Endometrium (tissue), 2 donors: ENCODE data around the gene LCN9.
"Not testable (repeated sequence)": the region's sequence is repeated elsewhere in the genome, so short reads cannot be mapped to it uniquely, and the experiment has no call there.

Experiments
- FAIRE-seq: peaks from 2 replicates; lab custom pipeline; 2012; peaks lifted over from hg19 to GRCh38; lab: Jason Lieb, UNC
- donor health status: control.
- donor health status: control.

LCN9 gene

GRCh38 chr9:135671591-135672041 is 8.5 kb downstream of the LCN9 start:
- no peak for FAIRE-seq

- FAIRE-seq = not testable (repeated sequence)
Measured at GRCh38 chr9:135672786-135673185, 9.7 kb downstream of the LCN9 start.

GRCh38 chr9:135673941-135674340 is 10.8 kb downstream of the LCN9 start:
- FAIRE-seq = no peak

GRCh38 chr9:135674977-135675376 is 11.9 kb downstream of the LCN9 start:
- FAIRE-seq = no peak

- FAIRE-seq = no peak
Measured at GRCh38 chr9:135676891-135677290, 13.8 kb downstream of the LCN9 start.

- no peak for FAIRE-seq
Measured at GRCh38 chr9:135677641-135678168, 14.6 kb downstream of the LCN9 start.

- FAIRE-seq = no peak
Measured at GRCh38 chr9:135678236-135679017, 15.3 kb downstream of the LCN9 start.

GRCh38 chr9:135680056-135680455 is 16.9 kb downstream of the LCN9 start:
- no peak for FAIRE-seq

GRCh38 chr9:135681161-135681560 is 18.1 kb downstream of the LCN9 start:
- no peak for FAIRE-seq

GRCh38 chr9:135683401-135684034 is 20.4 kb downstream of the LCN9 start:
- no peak for FAIRE-seq

- no peak for FAIRE-seq
Measured at GRCh38 chr9:135684691-135685090, 21.6 kb downstream of the LCN9 start.

- no peak for FAIRE-seq
Measured at GRCh38 chr9:135687216-135687615, 24.1 kb downstream of the LCN9 start.

GRCh38 chr9:135689011-135689410 is 25.9 kb downstream of the LCN9 start:
- no peak for FAIRE-seq

GRCh38 chr9:135690836-135691570 is 27.9 kb downstream of the LCN9 start:
- FAIRE-seq = no peak

GRCh38 chr9:135692410-135692809 is 29.3 kb downstream of the LCN9 start:
- FAIRE-seq = no peak

GRCh38 chr9:135693265-135693664 is 30.2 kb downstream of the LCN9 start:
- FAIRE-seq = no peak

- FAIRE-seq = no peak
Measured at GRCh38 chr9:135693771-135694170, 30.7 kb downstream of the LCN9 start.

- no peak for FAIRE-seq
Measured at GRCh38 chr9:135694414-135694813, 31.3 kb downstream of the LCN9 start.

- FAIRE-seq = no peak
Measured at GRCh38 chr9:135695036-135695435, 31.9 kb downstream of the LCN9 start.

- no peak for FAIRE-seq
Measured at GRCh38 chr9:135695642-135696041, 32.5 kb downstream of the LCN9 start.

- no peak for FAIRE-seq
Measured at GRCh38 chr9:135696446-135696845, 33.3 kb downstream of the LCN9 start.

GRCh38 chr9:135697226-135697625 is 34.1 kb downstream of the LCN9 start:
- FAIRE-seq = no peak

GRCh38 chr9:135698236-135698635 is 35.1 kb downstream of the LCN9 start:
- FAIRE-seq = no peak
